RWPE2 (cell line): ENCODE measurements around the gene NAT9.

Experiments
- ATAC-seq: fragments of 200-7000 bp; cut with Tn5 transposase; 3 replicates; pipeline ENCODE4 v1.9.1; 2021; ENCODE audit warnings: low read depth
- DNase-seq: peaks from one replicate; pipeline ENCODE4 v3.0.0-alpha.2; 2020; ENCODE audit warnings: low spot score
- H3K27ac ChIP-seq: fragments of 450-650 bp; 2 replicates; pipeline ENCODE4 v1.5.1; 2017; ENCODE audit warnings: mild to moderate bottlenecking; ENCODE audit not compliant: poor library complexity, severe bottlenecking
- H3K27me3 ChIP-seq: fragments of 250-450 bp; sonication (Bioruptor Pico); 2 replicates; pipeline ENCODE4 v1.5.1; 2021; ENCODE audit warnings: mild to moderate bottlenecking, moderate library complexity; ENCODE audit not compliant: insufficient read depth, poor library complexity, severe bottlenecking
- H3K36me3 ChIP-seq: fragments of 250-450 bp; sonication (Bioruptor Pico); 2 replicates; pipeline ENCODE4 v1.5.1; 2020; ENCODE audit warnings: low read depth, mild to moderate bottlenecking, moderate library complexity
- H3K4me1 ChIP-seq: fragments of 250-450 bp; sonication (Bioruptor Pico); 2 replicates; pipeline ENCODE4 v1.5.1; 2021; ENCODE audit warnings: mild to moderate bottlenecking, moderate library complexity; ENCODE audit not compliant: insufficient read depth, poor library complexity, severe bottlenecking
- H3K4me3 ChIP-seq: fragments of 250-450 bp; sonication (Bioruptor Pico); 2 replicates; pipeline ENCODE4 v1.5.1; 2021; ENCODE audit warnings: mild to moderate bottlenecking, moderate library complexity; ENCODE audit not compliant: severe bottlenecking
- H3K9me3 ChIP-seq: fragments of 250-450 bp; sonication (Bioruptor Pico); 2 replicates; pipeline ENCODE4 v1.5.1; 2021; ENCODE audit warnings: mild to moderate bottlenecking, moderate library complexity; ENCODE audit not compliant: severe bottlenecking
- CTCF ChIP-seq: fragments of 450-650 bp; IDR thresholded peaks from one replicate; pipeline ENCODE4 v1.5.1; 2017; ENCODE audit warnings: mild to moderate bottlenecking, moderate library complexity; ENCODE audit not compliant: poor library complexity, severe bottlenecking

The NAT9 gene

DNA sequence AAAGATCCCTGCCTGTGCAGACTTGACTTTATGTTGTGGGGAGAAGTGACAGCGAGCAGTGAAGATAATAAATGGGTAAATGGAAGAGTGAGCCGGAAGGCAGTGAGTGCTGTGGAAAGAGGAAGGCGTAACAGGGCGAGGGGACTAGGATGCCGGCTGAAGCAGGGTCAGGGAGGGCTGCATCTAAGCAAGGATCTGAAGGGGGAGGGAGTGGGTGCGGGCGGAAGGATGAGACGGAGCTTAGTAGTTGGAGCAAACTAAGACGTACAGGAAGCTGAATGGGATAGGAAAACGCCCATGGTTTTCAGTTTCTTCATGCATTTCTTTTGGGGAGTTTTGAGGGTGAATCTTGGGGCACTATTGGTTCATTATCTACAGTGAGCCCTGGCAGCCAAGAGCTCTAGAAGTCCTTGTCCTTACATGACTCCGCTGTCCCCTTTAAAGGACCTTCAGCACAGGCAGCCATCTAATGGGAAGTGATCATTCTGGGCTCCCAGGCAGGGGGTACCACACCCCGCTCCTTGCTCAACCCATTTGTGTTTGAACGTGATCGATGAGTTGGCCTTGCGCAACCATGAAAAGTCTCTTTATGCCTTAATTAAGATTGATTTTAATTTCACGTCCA is 10.4 kb upstream of the NAT9 start:
- DNase-seq: no peak
- H3K4me1 ChIP-seq: no peaks in the 10 kb centered on the region
- H3K27me3 ChIP-seq: no peaks in the 10 kb centered on the region
- no peak for ATAC-seq
- H3K9me3 ChIP-seq: no peaks in the 10 kb centered on the region
- no peak overlapping the region for H3K27ac ChIP-seq
- peaks cover 6% of the 10 kb centered on the region for H3K36me3 ChIP-seq
- TF ChIP-seq CTCF: no peak
- no peak overlapping the region for H3K4me3 ChIP-seq

DNA sequence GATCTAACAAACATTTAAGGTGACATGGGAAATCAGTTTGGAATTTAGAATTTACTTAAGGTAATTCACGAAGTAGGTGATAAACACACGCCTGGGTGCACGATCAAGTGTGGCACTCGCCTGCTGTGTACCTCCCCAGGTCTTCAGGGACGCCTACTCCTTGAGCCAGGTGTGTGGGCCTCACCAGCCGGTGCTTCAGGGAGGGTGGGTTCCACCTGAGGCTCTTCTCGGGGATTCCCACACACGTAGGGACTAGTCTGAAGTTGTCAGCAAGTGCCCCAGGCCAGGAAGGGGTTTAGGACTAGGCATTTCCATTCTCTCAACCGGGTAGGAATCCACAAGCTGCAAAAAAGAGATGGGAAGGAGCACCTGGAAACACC is 9.8 kb upstream of the NAT9 start:
- H3K4me1 ChIP-seq: no peaks in the 10 kb centered on the region

GRCh38 chr17:74785096-74785980 is 9.2 kb upstream of the NAT9 start:
- H3K36me3 ChIP-seq: peaks cover 11% of the 10 kb centered on the region

More for the DNA sequence above, 9.8 kb upstream of the NAT9 start:
- no peaks in the 10 kb centered on the region for H3K27me3 ChIP-seq
- DNase-seq (no peak), ATAC-seq (no peak)
- H3K36me3 ChIP-seq: peaks cover 6% of the 10 kb centered on the region
- H3K4me3 ChIP-seq: no peak overlapping the region
- TF ChIP-seq CTCF: no peak
- no peaks in the 10 kb centered on the region for H3K9me3 ChIP-seq
- no peak overlapping the region for H3K27ac ChIP-seq

GRCh38 chr17:74784125-74784810 is 8.1 kb upstream of the NAT9 start:
- no peak for TF ChIP-seq CTCF
- no peak for DNase-seq
- Histone ChIP-seq H3K4me1 (no peaks in the 10 kb centered on the region), H3K27ac (no peak overlapping the region), H3K9me3 (no peaks in the 10 kb centered on the region), H3K27me3 (no peaks in the 10 kb centered on the region), H3K4me3 (no peak overlapping the region), H3K36me3 (peaks cover 19% of the 10 kb centered on the region)
- no peak for ATAC-seq

More at GRCh38 chr17:74785096-74785980, 9.2 kb upstream of the NAT9 start:
- Histone ChIP-seq H3K9me3 (no peaks in the 10 kb centered on the region), H3K27me3 (no peaks in the 10 kb centered on the region), H3K4me3 (no peak overlapping the region), H3K4me1 (no peaks in the 10 kb centered on the region), H3K27ac (no peak overlapping the region)
- DNase-seq (no peak), ATAC-seq (no peak)
- TF ChIP-seq CTCF: no peak
